HG02571 (cell line): ENCODE results near the gene MT1F.
"Not testable (repeated sequence)": the region's sequence is repeated elsewhere in the genome, so short reads cannot be mapped to it uniquely, and the experiment has no call there.

ENCODE experiments used
- ATAC-seq: cut with Tn5 transposase; IDR thresholded peaks from one replicate; pipeline ENCODE4 v1.9.1; 2021; ENCODE audit warnings: mild to moderate bottlenecking, moderate library complexity; ENCODE audit not compliant: unreplicated experiment

MT1F gene

GRCh38 chr16:56643080-56643778 is 14.5 kb upstream of the MT1F start:
- peak; percentile 53 for ATAC-seq

- ATAC-seq, result no peak
Observed at GRCh38 chr16:56643833-56644232, 13.9 kb upstream of the MT1F start.

- ATAC-seq, result no peak
Observed at GRCh38 chr16:56645311-56645710, 12.4 kb upstream of the MT1F start.

GRCh38 chr16:56645838-56646237 is 11.9 kb upstream of the MT1F start:
- ATAC-seq, result no peak

- no peak for ATAC-seq
Observed at GRCh38 chr16:56647641-56648431, 9.9 kb upstream of the MT1F start.

GRCh38 chr16:56649271-56649670 is 8.5 kb upstream of the MT1F start:
- ATAC-seq, result no peak

- no peak for ATAC-seq
Observed at GRCh38 chr16:56649820-56650219, 7.9 kb upstream of the MT1F start.

- ATAC-seq, result no peak
Observed at GRCh38 chr16:56651586-56651985, 6.2 kb upstream of the MT1F start, which contains the start of gene MT1B. Gene MT1B, plus strand, starts transcription at chr16:56651886. Its CDS starts 68 bp downstream, at chr16:56651954.

- no peak for ATAC-seq
Observed at GRCh38 chr16:56652600-56652999, 5.2 kb upstream of the MT1F start.

- ATAC-seq, result no peak
Observed at GRCh38 chr16:56653218-56653617, 4.5 kb upstream of the MT1F start.

GRCh38 chr16:56658327-56658875 is 642 bp downstream of the MT1F start:
- ATAC-seq, result no peak

GRCh38 chr16:56662357-56663354 is 4.9 kb downstream of the MT1F start:
- ATAC-seq, result no peak

GRCh38 chr16:56664506-56664905 is 6.7 kb downstream of the MT1F start:
- no peak for ATAC-seq

GRCh38 chr16:56665286-56666261 is 7.8 kb downstream of the MT1F start:
- not testable (repeated sequence) for ATAC-seq

GRCh38 chr16:56667581-56668571 is 10.1 kb downstream of the MT1F start, which contains the start of gene MT1G:
Gene MT1G, minus strand, starts transcription at chr16:56668065. Its CDS starts 72 bp downstream, at chr16:56667993.
- ATAC-seq, result no peak

GRCh38 chr16:56669005-56669839 is 11.5 kb downstream of the MT1F start, which contains the start of gene MT1H:
Gene MT1H, plus strand, starts transcription at chr16:56669814. Its CDS starts 71 bp downstream, at chr16:56669885.
- no peak for ATAC-seq
